Body of pancreas (tissue), 4 donors: Measurements from ENCODE around the gene KMT2B. TPM values are rescaled to one million over a fixed set of nuclear protein-coding genes. Genes with fewer than 3 reads are reported as not detected.
A peak's percentile ranks its signal among the peaks of the same experiment; 100 is the strongest.

ENCODE experiments used
- ATAC-seq: fragments of 150-250 bp; one replicate; pipeline ENCODE4 v1.9.1; 2016
- DNase-seq, 4 donors: peaks; one replicate each; pipeline ENCODE4 v3.0.0-alpha.2; 2019
- H3K27ac ChIP-seq, 4 donors: fragments of 200-600 bp; sonication (generic); 1 replicate in 3 of 4; 2 replicates in 1 of 4; pipeline versions ENCODE4 v1.5.1 to v1.6.1; 2016 to 2019; ENCODE audit warnings: mild to moderate bottlenecking in 1 of 4, mixed read lengths in 1 of 4, moderate library complexity in 1 of 4
- H3K27me3 ChIP-seq, 2 donors: fragments of 200-600 bp; sonication (generic); one replicate each; pipeline ENCODE4 v1.6.0; 2016; ENCODE audit warnings: mild to moderate bottlenecking in 1 of 2
- H3K36me3 ChIP-seq, 2 donors: fragments of 200-600 bp; sonication (generic); replicated peaks in 1 of 2; 2 replicates each; pipeline ENCODE4 v1.5.1; 2016; ENCODE audit warnings: low read depth in 2 of 2; ENCODE audit not compliant: insufficient read depth in 1 of 2
- H3K4me1 ChIP-seq: fragments of 200-600 bp; sonication (generic); one replicate; pipeline ENCODE4 v1.6.0; 2016
- H3K4me3 ChIP-seq, 2 donors: fragments of 200-600 bp; sonication (generic); 1 replicate in 1 of 2; 2 replicates in 1 of 2; pipeline ENCODE4 v1.5.1; 2016 to 2019
- H3K9me3 ChIP-seq, 3 donors: fragments of 200-600 bp; sonication (generic); 1 replicate in 2 of 3; 2 replicates in 1 of 3; pipeline ENCODE4 v1.5.1; 2016
- POLR2A ChIP-seq, 3 donors: fragments of 450-650 bp; IDR thresholded peaks; one replicate each; pipeline ENCODE4 v1.6.1; 2016; ENCODE audit warnings: antibody characterized with exemption in 3 of 3, mild to moderate bottlenecking in 2 of 3
- WGBS, 2 donors: methylation state at CpG; one replicate each; pipeline ENCODE4 v1.1.5; 2017; 5-methylcytosine and 5-hydroxymethylcytosine counted together
- intact Hi-C: fragments of 100-400 bp; cut with DNase I; formaldehyde crosslinking; loops from one replicate; pipeline ENCODE4 v1.15.1; 2023
- total RNA-seq, 2 donors: library from RNA; depleted of rRNA; stranded (reverse); fragments of >200 nt; gene quantifications; one replicate each; pipeline ENCODE4 v1.1.0, GENCODE V29; 2016
- TF ChIP-seq, protein P1 (sequence below), 7 experiments: fragments of 450-650 bp in 4 of 7; fragments of 200-600 bp in 3 of 7; sonication (generic) in 3 of 7; IDR thresholded peaks; one replicate each; pipeline ENCODE4 v1.5.1; 2016 to 2019; ENCODE audit warnings: antibody characterized with exemption in 7 of 7

KMT2B gene
- total RNA-seq, 2 donors from 2014 or later: 18.7 to 31.6 TPM

DNA sequence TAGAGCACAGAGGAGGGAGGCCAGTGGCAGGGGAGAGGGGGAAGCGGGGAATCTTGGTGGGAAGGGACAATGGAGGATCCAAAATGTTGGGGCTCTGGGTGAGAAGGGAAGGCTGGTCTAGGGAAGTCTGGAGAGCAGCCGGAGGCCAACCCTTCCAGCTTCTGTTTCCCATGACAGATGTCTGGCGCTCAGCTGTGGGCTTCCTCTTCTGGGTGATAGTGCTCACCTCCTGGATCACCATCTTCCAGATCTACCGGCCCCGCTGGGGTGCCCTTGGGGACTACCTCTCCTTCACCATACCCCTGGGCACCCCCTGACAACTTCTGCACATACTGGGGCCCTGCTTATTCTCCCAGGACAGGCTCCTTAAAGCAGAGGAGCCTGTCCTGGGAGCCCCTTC lies 28.7 kb downstream of the KMT2B start:
- H3K4me3 ChIP-seq: no peak overlapping the region
- no peak overlapping the region for H3K27ac ChIP-seq
- TF ChIP-seq POLR2A (IDR thresholded peaks at IDR 0.05): no peak
- TF ChIP-seq, protein P1, sequence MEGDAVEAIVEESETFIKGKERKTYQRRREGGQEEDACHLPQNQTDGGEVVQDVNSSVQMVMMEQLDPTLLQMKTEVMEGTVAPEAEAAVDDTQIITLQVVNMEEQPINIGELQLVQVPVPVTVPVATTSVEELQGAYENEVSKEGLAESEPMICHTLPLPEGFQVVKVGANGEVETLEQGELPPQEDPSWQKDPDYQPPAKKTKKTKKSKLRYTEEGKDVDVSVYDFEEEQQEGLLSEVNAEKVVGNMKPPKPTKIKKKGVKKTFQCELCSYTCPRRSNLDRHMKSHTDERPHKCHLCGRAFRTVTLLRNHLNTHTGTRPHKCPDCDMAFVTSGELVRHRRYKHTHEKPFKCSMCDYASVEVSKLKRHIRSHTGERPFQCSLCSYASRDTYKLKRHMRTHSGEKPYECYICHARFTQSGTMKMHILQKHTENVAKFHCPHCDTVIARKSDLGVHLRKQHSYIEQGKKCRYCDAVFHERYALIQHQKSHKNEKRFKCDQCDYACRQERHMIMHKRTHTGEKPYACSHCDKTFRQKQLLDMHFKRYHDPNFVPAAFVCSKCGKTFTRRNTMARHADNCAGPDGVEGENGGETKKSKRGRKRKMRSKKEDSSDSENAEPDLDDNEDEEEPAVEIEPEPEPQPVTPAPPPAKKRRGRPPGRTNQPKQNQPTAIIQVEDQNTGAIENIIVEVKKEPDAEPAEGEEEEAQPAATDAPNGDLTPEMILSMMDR (IDR thresholded peaks at IDR 0.05): no peak
- DNase-seq (no peak), ATAC-seq (no peak)
- no peaks in the 10 kb centered on the region for H3K9me3 ChIP-seq
- H3K27me3 ChIP-seq: no peaks in the 10 kb centered on the region
- H3K4me1 ChIP-seq: peaks cover 48% of the 10 kb centered on the region
- WGBS, 2 donors: 74 to 77% methylated on average over 5 of the region's 5 CpGs
- H3K36me3 ChIP-seq: no peaks in the 10 kb centered on the region
- intact Hi-C loops: no loop called here

DNA sequence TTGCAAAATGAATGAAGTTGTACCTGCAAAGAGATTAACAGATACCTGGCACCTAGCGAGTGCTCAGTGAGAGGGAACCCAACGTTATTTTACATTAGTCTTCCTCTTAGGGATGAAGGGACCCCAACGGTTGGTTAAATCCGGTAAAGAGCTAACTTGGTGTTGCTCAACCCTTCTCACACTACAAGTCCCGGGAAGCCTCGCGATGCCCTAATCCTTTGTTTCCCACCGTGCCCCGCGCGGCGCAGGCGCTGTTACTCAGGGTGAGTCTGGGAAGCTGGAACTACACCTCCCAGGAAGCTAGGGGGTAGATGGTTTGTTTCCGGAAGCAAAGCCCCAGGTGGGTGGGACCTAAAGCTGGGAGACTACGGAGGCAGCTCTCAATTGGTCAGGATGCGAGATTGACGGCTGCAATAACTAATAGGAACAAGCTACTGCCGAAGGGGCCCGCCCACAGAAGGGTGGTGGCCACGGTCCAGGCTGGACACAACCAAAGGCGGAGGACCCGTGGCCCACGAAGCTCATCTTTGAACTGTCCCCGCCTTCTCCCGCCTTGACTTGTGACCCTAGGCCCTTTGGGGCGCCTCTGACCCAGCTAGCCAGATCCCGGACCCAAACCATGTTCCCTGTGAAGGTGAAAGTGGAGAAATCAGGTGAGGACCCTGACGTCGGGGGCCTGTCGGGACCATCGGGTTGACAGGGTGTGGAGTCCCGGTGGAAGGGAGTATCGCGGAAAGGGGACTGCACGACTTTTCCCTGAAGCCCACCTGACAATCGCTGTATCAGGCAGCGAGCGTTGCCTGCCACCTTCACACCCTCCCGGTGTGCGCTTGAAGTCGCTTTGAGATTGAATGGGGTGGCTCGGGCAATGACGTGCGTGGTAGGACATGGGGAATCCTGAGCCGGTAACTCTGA lies 30.6 kb downstream of the KMT2B start, which contains the start of gene LIN37:
Gene LIN37 (plus strand): TSS at position 471 of the 915 bp plus-strand sequence. CDS start 149 bp downstream, at position 620.
- DNase-seq: peak; percentile 99
- H3K27me3 ChIP-seq: no peaks in the 10 kb centered on the region
- no peaks in the 10 kb centered on the region for H3K9me3 ChIP-seq
- H3K4me1 ChIP-seq: peaks cover 44% of the 10 kb centered on the region
- peaks cover 0 to 4% of the 10 kb centered on the region in 2 donors for H3K36me3 ChIP-seq
- peak; percentile 87 for ATAC-seq
- peak within 1 kb of the TSS; percentile 18 to 77 (median 64) for H3K27ac ChIP-seq
- H3K4me3 ChIP-seq: peak within 1 kb of the TSS; percentile 63 to 100
- 1% methylated on average over 34 to 45 of the region's 45 CpGs for WGBS, 2 donors
- peak; percentile 16 to 86 (median 85) for TF ChIP-seq POLR2A (IDR thresholded peaks at IDR 0.05)
- TF ChIP-seq, protein P1 (IDR thresholded peaks at IDR 0.05): peak in 5 of 7 experiments; percentile 10 to 73 (median 33)
- intact Hi-C loops: no loop called here

DNA sequence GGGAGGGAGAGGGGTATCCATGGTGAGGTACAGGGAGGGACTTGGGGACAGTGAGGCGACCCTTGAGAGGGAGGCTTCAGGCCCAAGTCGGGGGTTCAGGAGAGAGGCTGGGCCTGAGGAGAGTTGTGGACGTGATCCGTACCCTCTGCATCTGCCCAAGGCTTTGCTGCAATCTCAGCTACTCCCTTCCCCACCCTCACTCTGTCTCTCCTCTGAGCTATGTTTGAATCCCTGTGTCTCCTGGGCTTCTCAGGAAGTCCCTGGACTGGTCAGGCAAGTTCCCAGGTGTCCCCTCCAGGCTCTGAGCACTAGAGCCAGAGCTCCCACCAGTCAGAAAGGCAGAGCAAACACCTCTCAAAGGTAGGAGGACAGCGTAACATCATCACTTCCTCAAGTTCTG lies 32.4 kb downstream of the KMT2B start:
- Histone ChIP-seq H3K36me3 (peaks cover 0 to 7% of the 10 kb centered on the region in 2 donors), H3K27ac (no peak overlapping the region), H3K9me3 (no peaks in the 10 kb centered on the region), H3K4me1 (peaks cover 34% of the 10 kb centered on the region), H3K4me3 (no peak overlapping the region), H3K27me3 (no peaks in the 10 kb centered on the region)
- no peak for ATAC-seq
- DNase-seq: no peak
- 80 to 97% methylated on average over 5 of the region's 5 CpGs for WGBS, 2 donors
- no peak for TF ChIP-seq POLR2A (IDR thresholded peaks at IDR 0.05)
- TF ChIP-seq, protein P1 (IDR thresholded peaks at IDR 0.05): no peak
- intact Hi-C loops: no loop called here

DNA sequence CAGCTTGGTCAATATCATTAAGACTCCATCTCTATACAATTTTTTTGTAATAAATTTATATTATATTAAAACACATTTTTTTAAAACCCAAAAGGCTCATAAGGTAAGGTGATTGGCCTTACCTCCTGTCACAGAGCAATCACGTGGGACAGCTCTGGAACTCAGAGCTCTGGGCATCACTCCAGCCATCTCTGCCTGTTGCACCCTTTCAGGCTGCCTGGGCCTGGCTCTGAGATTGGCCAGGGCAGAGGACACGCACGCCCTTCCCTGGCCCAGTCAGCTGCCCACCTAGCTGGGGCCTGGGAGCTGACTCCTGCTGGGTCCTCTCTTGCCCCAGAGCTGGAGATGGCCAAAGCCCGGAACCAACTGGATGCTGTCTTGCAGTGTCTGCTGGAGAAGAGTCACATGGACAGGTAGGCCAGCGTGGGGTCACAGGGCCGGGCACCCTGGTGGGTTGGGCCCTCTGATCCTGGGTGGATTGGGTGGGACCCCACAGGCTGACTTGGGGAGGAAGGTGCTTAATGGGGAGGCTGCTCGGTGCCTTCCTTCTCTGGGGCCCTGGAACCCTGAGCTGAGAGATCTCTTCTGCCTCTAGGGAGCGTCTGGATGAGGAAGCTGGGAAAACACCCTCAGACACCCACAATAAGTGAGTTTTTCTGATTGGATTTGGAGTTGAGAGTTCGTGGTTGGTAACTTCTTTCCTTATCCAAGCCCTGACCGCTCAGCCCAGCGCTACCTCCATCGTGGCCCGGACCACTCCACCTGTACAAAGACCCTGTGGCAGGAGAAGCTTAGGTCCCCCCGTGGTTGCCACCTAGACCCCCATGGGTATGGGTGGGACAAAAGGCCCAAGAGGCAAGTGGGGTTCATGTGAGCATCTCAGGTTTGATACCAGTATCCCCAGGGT lies 34.3 kb downstream of the KMT2B start:
- DNase-seq: no peak
- 84 to 93% methylated on average over 11 to 14 of the region's 14 CpGs for WGBS, 2 donors
- no peaks in the 10 kb centered on the region for H3K27me3 ChIP-seq
- peaks cover 0 to 7% of the 10 kb centered on the region in 2 donors for H3K36me3 ChIP-seq
- no peak overlapping the region for H3K4me3 ChIP-seq
- intact Hi-C loops: no loop called here
- H3K4me1 ChIP-seq: peaks cover 31% of the 10 kb centered on the region
- no peak overlapping the region for H3K27ac ChIP-seq
- H3K9me3 ChIP-seq: no peaks in the 10 kb centered on the region
- no peak for TF ChIP-seq POLR2A (IDR thresholded peaks at IDR 0.05)
- TF ChIP-seq, protein P1 (IDR thresholded peaks at IDR 0.05): no peak
- ATAC-seq: no peak
